K562 (cell line): Measurements from ENCODE around the gene KISS1R. TPM values are rescaled to one million over a fixed set of nuclear protein-coding genes. Genes with fewer than 3 reads are reported as not detected.

ENCODE experiments used
- ARID1B ChIP-seq: fragments of 450-650 bp; IDR thresholded peaks from 2 replicates; pipeline ENCODE4 v1.6.1; 2016; ENCODE audit warnings: antibody characterized with exemption, mild to moderate bottlenecking, inconsistent platforms
- BCOR ChIP-seq: fragments of 450-650 bp; IDR thresholded peaks from 2 replicates; pipeline ENCODE4 v1.6.1; 2016
- CBFA2T3 ChIP-seq: fragments of 450-650 bp; IDR thresholded peaks from 2 replicates; pipeline ENCODE4 v1.6.1; 2017
- CBX1 ChIP-seq: sonication (generic); IDR thresholded peaks from 2 replicates; pipeline ENCODE4 v1.6.1; 2016; ENCODE audit warnings: antibody characterized with exemption, low read depth, mild to moderate bottlenecking
- DMBX1 ChIP-seq: fragments of 250-450 bp; sonication (Bioruptor Pico); IDR thresholded peaks from 2 replicates; pipeline ENCODE4 v1.8.0; 2022; ENCODE audit warnings: inconsistent platforms, mild to moderate bottlenecking, moderate library complexity, borderline replicate concordance
- ELF4 ChIP-seq: fragments of 450-650 bp; formaldehyde crosslinking; IDR thresholded peaks from 2 replicates; pipeline ENCODE4 v1.4.0; 2022; ENCODE audit warnings: missing genetic modification characterization
- ETV1 ChIP-seq: fragments of 450-650 bp; conservative IDR thresholded peaks from 2 replicates; pipeline ENCODE4 v1.6.1; 2016; ENCODE audit warnings: missing genetic modification characterization, control low read depth, low read depth, missing compliant biosample characterization
- FOXP1 ChIP-seq: sonication (generic); formaldehyde crosslinking; IDR thresholded peaks from 2 replicates; pipeline ENCODE4 v1.8.0; 2022; ENCODE audit warnings: mild to moderate bottlenecking, missing genetic modification reagents
- GABPB1 ChIP-seq: sonication (generic); formaldehyde crosslinking; IDR thresholded peaks from 2 replicates; pipeline ENCODE4 v1.8.0; 2022; ENCODE audit warnings: mild to moderate bottlenecking, missing genetic modification reagents
- HDAC1 ChIP-seq, 2 experiments: fragments of 450-650 bp; IDR thresholded peaks; 2 replicates each; pipeline ENCODE4 v1.6.1; 2016 to 2017; ENCODE audit warnings: inconsistent platforms in 1 of 2, mild to moderate bottlenecking in 1 of 2, moderate library complexity in 1 of 2
- HDAC2 ChIP-seq: fragments of 450-650 bp; IDR thresholded peaks from 2 replicates; pipeline ENCODE4 v1.6.1; 2016; ENCODE audit warnings: mild to moderate bottlenecking
- KAT7 ChIP-seq: sonication (generic); formaldehyde crosslinking; IDR thresholded peaks from 2 replicates; pipeline ENCODE4 v1.8.0; 2022; ENCODE audit warnings: missing genetic modification reagents, mild to moderate bottlenecking, borderline replicate concordance
- KLF13 ChIP-seq: fragments of 450-650 bp; IDR thresholded peaks from 2 replicates; pipeline ENCODE4 v1.6.1; 2016; ENCODE audit warnings: missing genetic modification characterization, low read depth, mild to moderate bottlenecking, missing compliant biosample characterization, moderate library complexity, borderline replicate concordance
- KLF16 ChIP-seq: IDR thresholded peaks from 2 replicates; pipeline ENCODE4 v1.6.1; 2016; ENCODE audit warnings: antibody characterized with exemption
- MTA2 ChIP-seq: fragments of 450-650 bp; IDR thresholded peaks from 2 replicates; pipeline ENCODE4 v1.6.1; 2016; ENCODE audit warnings: low read depth
- RBM25 ChIP-seq: fragments of 200-400 bp; formaldehyde crosslinking; IDR thresholded peaks from 2 replicates; pipeline ENCODE4 v1.6.1; 2018; ENCODE audit warnings: low read length, low read depth, moderate library complexity; ENCODE audit not compliant: severe bottlenecking
- RBM34 ChIP-seq: fragments of 200-400 bp; formaldehyde crosslinking; IDR thresholded peaks from 2 replicates; pipeline ENCODE4 v1.6.1; 2018; ENCODE audit warnings: low read length, borderline replicate concordance; ENCODE audit not compliant: insufficient read depth
- ZBTB7A ChIP-seq: IDR thresholded peaks from 2 replicates; pipeline ENCODE4 v1.6.1; 2011; ENCODE audit warnings: low read depth, mild to moderate bottlenecking, low read length, moderate library complexity, borderline replicate concordance; ENCODE audit not compliant: control insufficient read depth
- ZFP36 ChIP-seq: fragments of 150-350 bp; IDR thresholded peaks from 2 replicates; pipeline ENCODE4 v1.6.1; 2018; ENCODE audit warnings: low read length, low read depth; ENCODE audit not compliant: partially characterized antibody
- ZNF41 ChIP-seq: fragments of 250-450 bp; sonication (Bioruptor Pico); conservative IDR thresholded peaks from 2 replicates; pipeline ENCODE4 v1.4.0; 2020; ENCODE audit warnings: mild to moderate bottlenecking
- polyA plus RNA-seq, 8 experiments: library from polyadenylated mRNA; depleted of rRNA in 4 of 8; stranded (reverse) in 5 of 8; unstranded in 3 of 8; fragments of >200 nt; fragmentation: Nextera tagmentation in 2 of 8; fragmentation: Illumina TruSeq in 1 of 8; extraction: Ambion mirVana in 2 of 8; extraction: Trizol in 1 of 8; gene quantifications; 2 replicates each; pipeline versions ENCODE4 v1.2.1 to v1.2.3, GENCODE V29; 2011 to 2014; ENCODE audit warnings: inconsistent platforms in 1 of 8, missing spikeins in 1 of 8
- total RNA-seq, 7 experiments: library from RNA; depleted of rRNA in 6 of 7; stranded (reverse); fragments of >200 nt in 6 of 7; fragmentation: Illumina TruSeq in 2 of 7; extraction: Trizol in 2 of 7; gene quantifications; 2 replicates each; pipeline versions ENCODE4 v1.2.1 to v1.2.3, GENCODE V29; 2011 to 2021; ENCODE audit warnings: low replicate concordance in 1 of 7
- TF ChIP-seq, protein P1 (sequence below): fragments of 450-650 bp; IDR thresholded peaks from 2 replicates; pipeline ENCODE4 v1.6.1; 2017; ENCODE audit warnings: antibody characterized with exemption, mild to moderate bottlenecking
- TF ChIP-seq, protein P2 (sequence below): sonication (generic); formaldehyde crosslinking; IDR thresholded peaks from 2 replicates; pipeline ENCODE4 v1.8.0; 2022; ENCODE audit warnings: mild to moderate bottlenecking, missing genetic modification reagents, borderline replicate concordance

KISS1R gene
- total and polyA plus RNA-seq, 9 of the 15 experiments (the other 6 are each of a cell fraction or from before 2014, with no cell fraction given), result 0.37 to 39.4 (median 2.0) TPM

DNA sequence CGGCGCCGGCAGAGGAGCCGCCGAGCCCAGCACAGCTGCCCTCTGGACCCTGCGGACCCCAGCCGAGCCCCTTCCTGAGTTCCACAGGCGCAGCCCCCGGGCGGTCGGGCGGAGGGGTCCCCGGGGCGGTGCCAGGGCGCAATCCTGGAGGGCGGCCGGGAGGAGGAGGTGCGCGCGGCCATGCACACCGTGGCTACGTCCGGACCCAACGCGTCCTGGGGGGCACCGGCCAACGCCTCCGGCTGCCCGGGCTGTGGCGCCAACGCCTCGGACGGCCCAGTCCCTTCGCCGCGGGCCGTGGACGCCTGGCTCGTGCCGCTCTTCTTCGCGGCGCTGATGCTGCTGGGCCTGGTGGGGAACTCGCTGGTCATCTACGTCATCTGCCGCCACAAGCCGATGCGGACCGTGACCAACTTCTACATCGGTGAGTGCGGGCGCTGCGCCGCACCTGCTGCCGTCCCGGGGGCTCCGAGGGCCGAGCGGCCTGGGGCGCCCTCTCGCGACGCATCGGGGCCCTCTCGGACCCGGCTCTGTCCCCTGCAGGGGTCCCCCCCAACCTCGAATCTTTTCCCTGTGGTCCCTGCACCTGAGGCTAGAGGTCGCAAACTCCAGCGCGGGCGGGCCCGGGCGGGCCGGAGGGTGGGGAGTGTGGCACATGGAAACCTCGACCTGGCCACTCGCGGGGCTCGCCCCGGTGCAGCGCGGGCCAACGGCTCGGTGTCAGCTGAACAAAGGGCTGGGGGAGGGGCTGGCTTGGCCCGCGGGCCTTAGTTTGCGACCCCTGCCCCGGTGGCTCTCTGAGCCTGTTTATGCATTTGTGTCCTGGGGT lies at the start of gene KISS1R (continued):
- TF ChIP-seq, protein P1, sequence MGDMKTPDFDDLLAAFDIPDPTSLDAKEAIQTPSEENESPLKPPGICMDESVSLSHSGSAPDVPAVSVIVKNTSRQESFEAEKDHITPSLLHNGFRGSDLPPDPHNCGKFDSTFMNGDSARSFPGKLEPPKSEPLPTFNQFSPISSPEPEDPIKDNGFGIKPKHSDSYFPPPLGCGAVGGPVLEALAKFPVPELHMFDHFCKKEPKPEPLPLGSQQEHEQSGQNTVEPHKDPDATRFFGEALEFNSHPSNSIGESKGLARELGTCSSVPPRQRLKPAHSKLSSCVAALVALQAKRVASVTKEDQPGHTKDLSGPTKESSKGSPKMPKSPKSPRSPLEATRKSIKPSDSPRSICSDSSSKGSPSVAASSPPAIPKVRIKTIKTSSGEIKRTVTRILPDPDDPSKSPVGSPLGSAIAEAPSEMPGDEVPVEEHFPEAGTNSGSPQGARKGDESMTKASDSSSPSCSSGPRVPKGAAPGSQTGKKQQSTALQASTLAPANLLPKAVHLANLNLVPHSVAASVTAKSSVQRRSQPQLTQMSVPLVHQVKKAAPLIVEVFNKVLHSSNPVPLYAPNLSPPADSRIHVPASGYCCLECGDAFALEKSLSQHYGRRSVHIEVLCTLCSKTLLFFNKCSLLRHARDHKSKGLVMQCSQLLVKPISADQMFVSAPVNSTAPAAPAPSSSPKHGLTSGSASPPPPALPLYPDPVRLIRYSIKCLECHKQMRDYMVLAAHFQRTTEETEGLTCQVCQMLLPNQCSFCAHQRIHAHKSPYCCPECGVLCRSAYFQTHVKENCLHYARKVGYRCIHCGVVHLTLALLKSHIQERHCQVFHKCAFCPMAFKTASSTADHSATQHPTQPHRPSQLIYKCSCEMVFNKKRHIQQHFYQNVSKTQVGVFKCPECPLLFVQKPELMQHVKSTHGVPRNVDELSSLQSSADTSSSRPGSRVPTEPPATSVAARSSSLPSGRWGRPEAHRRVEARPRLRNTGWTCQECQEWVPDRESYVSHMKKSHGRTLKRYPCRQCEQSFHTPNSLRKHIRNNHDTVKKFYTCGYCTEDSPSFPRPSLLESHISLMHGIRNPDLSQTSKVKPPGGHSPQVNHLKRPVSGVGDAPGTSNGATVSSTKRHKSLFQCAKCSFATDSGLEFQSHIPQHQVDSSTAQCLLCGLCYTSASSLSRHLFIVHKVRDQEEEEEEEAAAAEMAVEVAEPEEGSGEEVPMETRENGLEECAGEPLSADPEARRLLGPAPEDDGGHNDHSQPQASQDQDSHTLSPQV, result peak; percentile 71; the same call in 1 of the 2 replicates
- TF ChIP-seq RBM25 (peak; percentile 100), ZNF41 (no peak), MTA2 (no peak), CBFA2T3 (peak; percentile 22; the same call in 1 of the 2 replicates), ETV1 (tag) (no peak), RBM34 (0 out of 2 replicates have a peak, but pooled peaks have one; percentile 65), ZBTB7A (peak; percentile 98), FOXP1 (peak; percentile 36; the same call in 1 of the 2 replicates), ZFP36 (peak; percentile 100), HDAC1 (IDR thresholded peaks at IDR 0.05) (peak; percentile 36 to 67; a peak in 2 of 4 replicates), KLF16 (peak; percentile 57), KAT7 (CRISPR knock-in tag) (peak; percentile 98; the same call in 1 of the 2 replicates), GABPB1 (CRISPR knock-in tag) (peak; percentile 71), HDAC2 (peak; percentile 58), ARID1B (no peak), BCOR (peak; percentile 95), CBX1 (peak; percentile 98), ELF4 (CRISPR knock-in tag) (no peak), KLF13 (tag) (0 out of 2 replicates have a peak, but pooled peaks have one; percentile 61), DMBX1 (CRISPR knock-in tag) (peak; percentile 55)
- TF ChIP-seq, protein P2, sequence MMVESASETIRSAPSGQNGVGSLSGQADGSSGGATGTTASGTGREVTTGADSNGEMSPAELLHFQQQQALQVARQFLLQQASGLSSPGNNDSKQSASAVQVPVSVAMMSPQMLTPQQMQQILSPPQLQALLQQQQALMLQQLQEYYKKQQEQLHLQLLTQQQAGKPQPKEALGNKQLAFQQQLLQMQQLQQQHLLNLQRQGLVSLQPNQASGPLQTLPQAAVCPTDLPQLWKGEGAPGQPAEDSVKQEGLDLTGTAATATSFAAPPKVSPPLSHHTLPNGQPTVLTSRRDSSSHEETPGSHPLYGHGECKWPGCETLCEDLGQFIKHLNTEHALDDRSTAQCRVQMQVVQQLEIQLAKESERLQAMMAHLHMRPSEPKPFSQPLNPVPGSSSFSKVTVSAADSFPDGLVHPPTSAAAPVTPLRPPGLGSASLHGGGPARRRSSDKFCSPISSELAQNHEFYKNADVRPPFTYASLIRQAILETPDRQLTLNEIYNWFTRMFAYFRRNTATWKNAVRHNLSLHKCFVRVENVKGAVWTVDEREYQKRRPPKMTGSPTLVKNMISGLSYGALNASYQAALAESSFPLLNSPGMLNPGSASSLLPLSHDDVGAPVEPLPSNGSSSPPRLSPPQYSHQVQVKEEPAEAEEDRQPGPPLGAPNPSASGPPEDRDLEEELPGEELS (CRISPR knock-in tag), result peak; percentile 80
